DMS53 (cell line): Measurements from ENCODE around the gene AFDN.
"Not testable (repeated sequence)": the region's sequence is repeated elsewhere in the genome, so short reads cannot be mapped to it uniquely, and the experiment has no call there.

Experiments used
- DNase-seq: peaks from one replicate; lab custom pipeline; 2025; lab: John Stamatoyannopoulos, UW

The AFDN gene

DNA sequence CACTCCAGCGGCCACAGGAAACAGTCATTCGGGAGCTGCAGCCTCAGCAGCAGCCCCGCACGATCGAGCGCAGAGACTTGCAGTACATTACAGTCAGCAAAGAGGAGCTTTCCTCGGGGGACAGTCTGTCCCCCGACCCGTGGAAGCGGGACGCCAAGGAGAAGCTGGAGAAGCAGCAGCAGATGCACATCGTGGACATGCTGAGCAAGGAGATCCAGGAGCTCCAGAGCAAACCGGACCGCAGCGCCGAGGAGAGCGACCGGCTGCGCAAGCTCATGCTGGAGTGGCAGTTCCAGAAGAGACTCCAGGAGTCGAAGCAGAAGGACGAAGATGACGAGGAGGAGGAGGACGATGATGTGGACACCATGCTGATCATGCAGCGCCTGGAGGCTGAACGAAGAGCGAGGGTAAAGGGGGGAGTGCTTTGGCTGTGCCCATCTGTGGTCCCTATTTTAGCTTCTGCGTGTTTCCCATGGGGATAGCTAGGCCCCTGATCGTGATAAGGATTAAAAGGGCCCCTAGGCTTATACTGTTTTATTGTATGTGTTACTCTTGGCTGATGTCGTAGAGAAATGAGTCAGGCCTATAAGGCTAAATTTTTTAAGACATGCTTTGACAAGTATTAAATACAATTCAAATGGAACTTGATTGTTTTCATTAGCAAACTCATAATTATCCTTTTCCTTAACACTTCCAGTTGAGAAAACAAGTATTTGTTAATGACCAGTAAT, 125.2 kb downstream of the AFDN start:
- DNase-seq: no peak

DNA sequence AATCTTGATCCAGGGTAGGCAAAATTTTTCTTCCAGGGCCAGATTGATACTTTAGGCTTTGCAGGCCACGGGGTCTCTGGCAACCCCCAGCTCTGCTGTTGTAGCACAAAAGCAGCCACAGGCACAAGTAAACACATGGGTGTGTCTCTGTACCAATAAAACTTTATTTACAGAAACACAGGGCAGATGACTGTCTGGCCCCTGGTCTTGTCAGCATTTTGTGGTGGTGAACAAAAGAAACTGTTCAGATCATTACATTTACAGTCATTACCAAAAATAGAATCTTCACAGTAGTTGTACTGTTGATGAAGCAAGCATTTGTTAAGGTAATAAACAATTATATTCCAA, 125.8 kb downstream of the AFDN start:
- no peak for DNase-seq

DNA sequence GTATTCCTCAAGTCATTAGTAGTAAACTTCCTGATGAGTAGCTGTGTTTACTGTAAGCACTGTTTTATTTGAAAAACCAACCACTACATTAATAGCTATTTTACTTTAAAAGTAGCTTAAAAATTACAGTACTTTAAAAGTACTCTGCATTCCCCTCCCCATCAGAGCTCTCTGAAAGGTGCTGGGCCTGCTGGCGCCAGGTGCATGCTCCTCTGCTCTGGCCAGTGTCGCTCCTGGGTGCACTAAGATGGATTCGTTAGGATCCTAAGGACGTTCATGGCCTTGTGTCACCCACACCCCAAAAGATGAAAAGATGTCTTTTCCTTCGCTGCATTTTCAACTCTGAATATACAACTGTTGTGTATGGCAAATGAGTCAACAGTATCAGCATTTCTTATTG, 126.8 kb downstream of the AFDN start:
- DNase-seq: no peak

DNA sequence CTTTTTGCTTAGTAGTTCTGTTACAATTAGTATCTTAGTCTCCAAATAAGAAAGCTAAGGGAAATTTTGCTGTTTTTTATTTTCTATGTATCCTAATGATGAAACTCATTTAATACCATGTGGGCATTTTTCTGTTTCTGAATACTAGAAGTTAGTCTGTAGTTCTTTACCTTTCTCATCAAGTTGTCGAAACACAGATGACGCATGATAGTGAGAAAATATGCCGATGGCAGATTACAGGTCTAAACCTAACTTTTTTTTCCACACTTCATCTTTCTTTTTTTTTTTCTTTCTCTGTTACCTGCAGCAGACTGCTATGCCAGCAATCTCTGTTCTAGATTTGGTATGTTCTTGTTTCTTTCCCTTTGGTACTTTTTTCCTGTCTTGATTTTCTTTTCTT, 127.4 kb downstream of the AFDN start:
- no peak for DNase-seq

DNA sequence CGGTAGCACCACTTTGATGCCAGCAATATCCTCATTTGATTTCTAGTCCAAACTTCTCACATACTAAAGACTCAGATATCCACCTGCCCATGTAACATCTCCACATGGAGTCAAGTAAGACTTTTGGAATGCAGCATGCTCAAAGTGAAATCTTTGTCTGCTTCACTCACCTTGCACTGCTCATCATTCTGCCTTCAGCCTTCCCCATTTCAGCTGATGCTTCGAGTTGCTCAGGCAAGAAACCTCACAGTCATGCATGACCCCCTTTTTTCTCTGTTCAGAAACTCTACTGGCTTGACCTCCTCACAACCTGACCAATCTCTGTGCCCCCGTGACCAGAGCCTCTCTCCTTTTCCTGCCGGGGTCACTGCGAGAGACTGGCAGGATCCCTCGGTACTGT, 129.8 kb downstream of the AFDN start:
- DNase-seq: no peak

DNA sequence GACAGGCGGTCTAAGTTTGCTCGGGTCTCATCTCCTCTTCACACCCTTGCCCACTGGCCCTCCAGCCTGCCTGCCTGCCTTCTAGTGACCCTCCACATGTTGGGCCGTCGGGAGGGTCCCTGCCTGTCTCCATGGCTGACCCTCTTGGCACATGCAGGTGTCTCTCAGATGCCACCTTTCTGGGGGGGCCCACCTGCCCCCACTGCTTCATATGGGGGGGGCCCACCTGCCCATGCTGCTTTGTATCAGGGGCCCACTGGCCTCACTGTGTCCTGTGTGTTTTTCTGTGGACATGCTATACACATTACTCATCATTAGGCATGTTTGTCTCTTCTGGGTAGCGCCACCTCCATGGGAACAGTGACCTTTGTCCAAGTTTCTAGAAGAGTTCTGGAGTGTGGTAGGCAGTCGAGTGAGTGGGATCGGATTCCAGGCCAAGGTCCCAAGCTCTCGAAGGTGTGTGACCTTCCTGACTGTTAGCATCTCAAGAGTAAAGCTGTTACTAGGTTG, 130.3 kb downstream of the AFDN start:
- DNase-seq: no peak

DNA sequence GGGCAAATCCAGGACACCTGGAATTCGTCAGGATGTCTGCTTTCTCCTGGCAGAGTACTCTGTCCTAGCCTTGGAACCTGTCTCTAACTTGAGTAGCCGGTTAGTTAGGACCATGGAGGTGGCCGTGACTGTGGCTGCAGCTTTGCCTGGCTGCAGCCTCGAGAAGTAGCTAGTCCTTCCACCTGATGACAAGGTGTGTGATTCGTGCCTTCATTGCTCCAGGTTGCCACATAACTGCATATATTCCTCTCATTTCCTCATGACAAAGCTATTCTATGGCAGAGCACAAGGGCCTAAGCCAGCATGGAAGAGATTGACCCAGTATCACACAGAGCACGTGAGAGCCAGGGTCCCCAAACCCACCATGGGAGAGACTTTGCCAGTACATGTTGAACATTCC, 130.9 kb downstream of the AFDN start:
- DNase-seq: no peak

DNA sequence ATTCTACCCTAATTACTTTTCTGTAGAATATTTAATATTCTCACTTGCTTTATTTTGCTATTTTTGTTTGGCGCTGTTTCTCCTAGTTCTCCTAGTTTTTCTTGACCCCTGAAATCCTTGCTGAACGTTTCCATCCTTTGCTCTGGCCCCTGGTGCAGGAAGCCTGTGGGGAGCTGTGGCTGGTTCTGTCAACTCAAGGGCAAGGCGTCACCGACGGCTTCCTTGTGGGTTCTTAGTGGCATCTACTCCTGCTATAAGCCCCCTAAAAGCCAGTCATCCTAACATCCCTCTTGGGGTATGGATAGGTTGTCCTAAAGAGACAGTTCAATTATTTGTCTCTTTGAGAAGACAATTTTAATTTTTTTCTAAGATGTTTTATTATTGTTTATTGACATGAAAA, 133.9 kb downstream of the AFDN start:
- DNase-seq: no peak

DNA sequence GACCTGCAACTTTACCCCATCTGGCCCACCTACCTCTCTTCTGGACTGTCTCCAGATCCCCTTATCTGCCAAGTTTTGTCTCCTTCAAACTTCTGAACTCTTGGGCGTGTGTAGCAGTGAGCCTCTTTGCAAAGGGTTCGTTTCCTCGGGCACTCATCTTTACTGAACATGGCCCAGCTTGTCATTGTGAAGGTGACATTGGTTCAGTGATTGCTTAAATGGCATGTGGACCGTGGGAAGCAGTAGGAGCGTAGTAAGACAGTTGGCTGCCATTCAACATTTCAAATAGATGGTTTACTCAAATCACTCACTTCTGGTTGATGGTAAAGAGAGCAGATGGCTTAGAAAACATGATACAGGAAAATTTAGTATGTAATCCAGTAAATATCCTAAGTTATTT, 136.0 kb downstream of the AFDN start:
- DNase-seq: no peak

DNA sequence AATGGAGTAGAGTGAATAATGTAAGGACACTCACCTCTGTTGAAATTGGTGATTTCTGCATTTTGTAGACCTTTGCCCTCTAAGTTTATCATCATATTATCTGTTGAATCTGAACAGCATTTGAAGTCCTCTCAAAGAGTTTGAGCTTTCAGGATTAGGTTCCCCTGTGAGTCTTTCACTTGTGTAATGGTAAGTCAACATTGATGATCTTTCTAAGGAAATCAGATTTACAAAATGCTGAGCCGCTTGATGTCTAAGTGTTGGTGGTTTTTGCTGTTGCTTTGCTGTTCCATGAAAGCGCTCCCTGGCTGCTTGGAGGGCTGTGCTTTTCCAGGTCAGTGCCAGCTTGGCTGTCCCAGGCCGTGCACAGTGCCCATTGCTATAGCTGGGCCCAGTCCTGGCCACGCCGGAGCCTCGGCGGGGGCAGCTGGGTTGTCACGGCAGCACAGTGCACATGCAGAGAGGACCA, 136.9 kb downstream of the AFDN start:
- no peak for DNase-seq

DNA sequence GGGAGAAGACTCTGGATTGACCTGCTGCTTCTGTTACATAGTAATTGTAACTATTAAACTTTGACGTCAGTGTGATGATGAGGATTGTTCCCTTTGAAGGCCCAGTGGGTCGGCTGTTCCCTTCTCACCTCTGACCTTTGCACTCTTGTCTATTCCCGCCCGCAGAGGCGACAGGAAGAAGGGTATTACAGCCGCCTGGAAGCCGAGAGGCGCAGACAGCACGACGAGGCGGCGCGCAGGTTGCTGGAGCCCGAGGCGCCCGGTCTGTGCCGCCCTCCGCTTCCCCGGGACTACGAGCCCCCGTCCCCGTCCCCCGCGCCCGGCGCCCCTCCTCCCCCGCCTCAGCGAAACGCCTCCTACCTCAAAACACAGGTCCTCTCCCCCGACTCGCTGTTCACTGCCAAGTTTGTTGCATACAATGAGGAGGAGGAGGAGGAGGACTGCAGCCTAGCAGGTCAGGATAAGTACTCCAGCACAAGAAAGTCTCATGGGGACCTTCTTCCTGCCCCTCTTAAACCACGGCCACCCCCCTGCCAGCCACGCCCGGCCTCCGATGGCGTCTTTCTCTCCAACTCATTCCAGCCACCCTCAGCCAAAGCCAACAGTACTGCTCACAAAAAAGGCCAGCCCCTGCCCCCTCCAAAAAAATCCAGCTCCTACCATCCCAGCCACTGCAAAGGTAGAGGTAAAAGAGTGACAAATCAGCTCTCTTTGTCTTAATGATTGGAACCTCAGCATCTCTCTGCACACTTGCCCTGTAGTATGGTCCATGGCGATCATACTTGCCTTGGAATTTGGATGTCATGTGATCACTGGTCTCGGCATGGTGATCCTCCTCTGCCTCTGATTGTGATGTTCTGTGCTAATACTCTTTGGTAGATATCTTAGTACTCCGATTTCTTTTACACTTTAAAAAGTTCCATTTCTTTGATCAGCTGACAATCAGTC, 139.2 kb downstream of the AFDN start:
- DNase-seq: no peak

DNA sequence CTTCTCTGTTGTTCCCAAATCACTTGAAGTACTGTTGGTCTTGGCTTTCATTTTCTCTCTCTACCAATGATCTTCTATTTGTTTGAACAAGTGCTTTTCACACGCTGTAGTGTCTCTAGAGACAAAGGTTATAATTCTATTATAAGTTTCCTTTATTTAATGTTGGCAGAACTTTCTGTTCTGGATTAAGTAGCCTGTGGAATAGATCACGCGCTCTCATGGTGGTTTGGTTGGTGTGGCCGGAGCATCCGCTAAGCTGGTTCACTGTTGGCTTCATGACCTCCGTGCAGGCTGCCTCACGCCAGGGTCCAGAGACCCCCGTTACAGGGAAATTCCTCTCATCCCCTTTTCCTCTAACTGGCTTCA, 139.8 kb downstream of the AFDN start:
- DNase-seq: no peak

DNA sequence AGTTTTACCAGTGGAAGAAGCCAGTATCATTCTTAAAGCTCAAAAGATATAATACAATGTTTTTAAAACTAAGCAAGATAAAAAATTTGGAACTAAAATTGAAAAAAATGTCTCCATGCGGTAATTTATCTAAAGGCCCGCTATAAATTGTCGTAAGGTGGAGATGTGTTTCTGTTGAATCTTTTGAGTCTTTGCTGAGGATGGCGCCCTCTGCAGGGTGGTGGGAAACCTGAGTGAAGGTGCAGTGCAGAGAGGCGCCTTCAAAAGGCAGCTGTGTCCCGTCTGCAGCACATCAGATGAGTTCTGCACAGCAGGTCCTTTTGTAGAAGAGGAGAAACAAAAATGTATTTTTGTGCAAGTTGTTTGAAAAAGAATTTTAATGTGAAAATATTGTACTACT, 141.4 kb downstream of the AFDN start:
- DNase-seq: peak; percentile 50

DNA sequence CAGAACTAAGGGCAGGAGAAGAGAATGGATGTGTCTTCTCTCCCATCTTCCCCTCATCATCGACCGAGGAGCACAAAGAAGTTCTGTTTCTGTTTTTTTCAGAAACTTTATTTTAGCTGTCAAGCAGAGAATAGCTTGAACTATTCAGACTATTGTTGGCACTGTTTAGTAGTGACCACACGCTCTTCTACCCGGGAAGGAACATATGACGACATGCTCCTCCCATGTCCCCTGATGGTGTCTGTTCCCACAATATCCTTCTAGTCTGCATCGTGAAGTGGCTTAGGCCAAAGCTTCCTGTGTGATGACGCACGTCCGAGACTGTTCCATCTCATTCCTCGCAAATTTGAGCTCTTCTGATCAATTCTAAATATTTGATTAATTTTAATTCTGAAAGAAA, 143.5 kb downstream of the AFDN start:
- DNase-seq: no peak

DNA sequence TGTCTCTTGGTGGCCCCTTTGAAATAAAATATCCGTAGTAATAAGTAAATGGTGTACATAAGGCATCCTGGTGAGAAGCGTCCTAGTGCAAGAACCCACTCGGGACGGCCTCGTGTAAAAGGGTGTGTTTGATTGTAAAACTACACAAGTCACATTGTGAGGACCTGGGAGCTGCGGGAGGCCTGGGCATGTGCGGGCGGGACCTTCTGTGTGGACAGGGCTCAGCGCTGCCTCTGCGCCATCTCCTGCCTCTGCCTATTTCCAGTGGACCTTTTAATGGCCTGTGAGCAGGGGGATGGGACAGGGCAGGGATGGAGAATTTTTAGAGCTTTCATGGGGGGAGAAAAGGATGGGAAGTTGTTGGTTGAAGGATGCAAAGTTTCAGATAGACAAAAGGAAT, 145.5 kb downstream of the AFDN start:
- no peak for DNase-seq

DNA sequence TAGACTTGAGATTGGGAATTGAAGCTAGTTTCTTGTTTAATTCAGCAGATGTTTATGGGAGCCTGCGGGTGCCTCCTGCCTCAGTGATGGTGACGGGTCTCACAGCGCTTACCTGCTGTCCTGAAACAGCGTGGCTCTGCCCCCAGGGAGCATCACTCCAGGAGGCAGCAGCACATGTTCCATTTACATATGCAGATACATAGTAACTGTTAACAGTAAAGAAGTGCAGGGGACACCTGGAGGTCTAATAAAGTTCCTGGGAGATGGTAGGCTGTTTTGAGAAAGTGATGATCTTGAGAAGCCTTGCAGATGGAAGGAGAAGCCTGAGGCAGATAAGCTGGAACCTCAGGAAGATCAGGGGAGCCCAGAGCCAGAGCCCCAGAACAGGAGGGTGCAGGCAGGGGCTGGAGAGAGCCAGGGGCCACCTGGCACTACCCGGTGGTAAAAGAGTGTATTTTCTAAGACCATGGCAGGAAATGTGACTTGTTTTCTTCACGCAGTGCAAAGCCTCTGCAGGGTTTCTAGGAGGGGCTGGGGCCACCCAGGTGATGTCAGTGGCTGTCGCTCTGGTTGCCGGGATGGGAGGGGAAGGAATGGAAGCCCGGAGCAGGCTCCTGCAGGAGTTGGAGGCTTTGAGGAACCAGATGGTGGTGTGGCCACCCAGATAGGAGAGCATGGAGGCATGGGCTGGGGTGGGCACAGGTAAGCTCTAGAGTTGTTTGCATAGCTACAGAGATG, 146.6 kb downstream of the AFDN start:
- DNase-seq: no peak

DNA sequence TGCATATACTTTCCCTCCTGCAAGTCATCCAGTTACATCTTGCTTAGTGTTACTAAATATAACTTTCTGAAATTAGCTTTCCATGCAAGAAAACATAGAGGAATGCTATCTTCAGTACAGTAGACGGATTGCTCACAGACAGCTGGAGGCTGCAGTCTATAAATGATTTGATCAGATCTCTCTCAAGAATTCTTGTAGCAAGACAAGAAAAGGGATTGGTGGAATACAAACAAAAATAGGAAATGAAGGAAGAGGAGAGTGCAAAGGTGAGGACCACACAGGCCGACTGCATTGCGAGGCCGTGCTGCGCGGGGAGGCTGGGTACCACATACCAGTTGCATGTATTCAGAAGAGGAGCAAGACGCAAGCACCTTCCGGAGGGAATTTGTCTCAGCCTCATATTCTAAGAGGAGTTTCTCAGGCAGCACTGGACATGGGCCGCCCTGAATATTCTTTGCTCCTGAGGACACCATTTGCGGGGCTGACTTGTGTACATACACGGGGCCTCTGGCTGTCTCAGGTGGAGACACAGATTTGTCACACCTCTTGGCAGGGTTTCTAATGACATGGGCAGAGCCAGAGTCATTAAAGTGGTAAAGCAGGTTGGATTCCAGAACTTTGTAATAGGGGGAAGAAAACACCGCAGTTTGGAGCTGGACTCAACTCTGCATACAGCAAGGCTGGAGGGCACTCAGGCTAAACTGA, 148.1 kb downstream of the AFDN start:
- peak; percentile 5 for DNase-seq

DNA sequence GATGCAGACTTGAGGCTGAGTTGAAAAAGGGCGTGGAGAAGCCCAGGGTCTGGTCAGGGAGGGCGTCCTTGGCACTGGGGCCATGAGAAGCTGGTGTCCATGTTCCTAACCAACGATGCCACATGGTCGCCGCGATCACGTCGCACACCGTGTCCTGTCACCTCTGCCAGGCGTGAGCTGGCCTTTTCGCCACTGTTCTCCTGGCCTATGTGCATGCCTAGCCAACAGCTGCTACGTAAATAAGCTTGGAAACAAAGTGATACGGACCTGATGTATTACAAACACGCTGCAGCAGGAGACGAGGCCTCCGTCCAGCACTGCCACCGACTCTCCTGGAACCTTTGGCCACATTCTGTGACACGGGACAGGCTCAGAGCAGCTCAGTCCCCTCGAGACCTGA, 148.7 kb downstream of the AFDN start:
- DNase-seq: peak; percentile 19

DNA sequence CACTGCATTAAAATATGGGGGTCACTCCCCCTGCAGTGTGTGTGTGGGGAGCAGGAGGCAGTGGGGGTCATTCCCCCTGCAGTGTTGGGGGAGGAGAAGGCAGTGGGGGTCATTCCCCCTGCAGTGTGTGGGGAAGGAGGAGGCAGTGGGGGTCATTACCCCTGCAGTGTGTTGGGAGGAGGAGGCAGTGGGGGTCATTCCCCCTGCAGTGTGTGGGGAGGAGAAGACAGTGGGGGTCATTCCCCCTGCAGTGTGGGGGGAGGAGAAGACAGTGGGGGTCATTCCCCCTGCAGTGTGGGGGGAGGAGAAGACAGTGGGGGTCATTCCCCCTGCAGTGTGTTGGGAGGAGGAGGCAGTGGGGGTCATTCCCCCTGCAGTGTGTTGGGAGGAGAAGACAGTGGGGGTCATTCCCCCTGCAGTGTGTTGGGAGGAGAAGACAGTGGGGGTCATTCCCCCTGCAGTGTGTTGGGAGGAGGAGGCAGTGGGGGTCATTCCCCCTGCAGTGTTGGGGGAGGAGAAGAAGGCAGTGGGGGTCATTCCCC, 149.5 kb downstream of the AFDN start:
- DNase-seq: not testable (repeated sequence)

DNA sequence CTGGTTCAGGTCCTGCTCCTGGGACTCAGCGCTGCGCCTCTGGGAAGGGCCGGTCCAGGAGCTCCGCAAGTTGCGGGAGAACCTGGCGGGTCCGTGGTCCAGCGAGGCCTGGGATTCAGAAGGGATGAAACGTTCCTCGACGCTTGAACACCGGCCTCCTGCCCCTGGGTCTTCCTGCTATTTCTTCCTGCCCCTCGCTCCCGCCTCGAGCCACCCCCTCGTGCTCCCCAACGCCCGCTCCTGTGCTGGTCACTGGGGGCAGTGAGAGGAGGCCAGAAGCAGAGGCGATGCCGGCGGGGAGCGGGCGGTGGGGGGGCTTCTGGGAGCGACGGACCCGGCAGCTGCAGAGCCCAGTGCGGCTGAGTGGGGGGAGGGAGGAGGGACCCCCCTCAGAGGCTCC, 150.0 kb downstream of the AFDN start:
- no peak for DNase-seq

DNA sequence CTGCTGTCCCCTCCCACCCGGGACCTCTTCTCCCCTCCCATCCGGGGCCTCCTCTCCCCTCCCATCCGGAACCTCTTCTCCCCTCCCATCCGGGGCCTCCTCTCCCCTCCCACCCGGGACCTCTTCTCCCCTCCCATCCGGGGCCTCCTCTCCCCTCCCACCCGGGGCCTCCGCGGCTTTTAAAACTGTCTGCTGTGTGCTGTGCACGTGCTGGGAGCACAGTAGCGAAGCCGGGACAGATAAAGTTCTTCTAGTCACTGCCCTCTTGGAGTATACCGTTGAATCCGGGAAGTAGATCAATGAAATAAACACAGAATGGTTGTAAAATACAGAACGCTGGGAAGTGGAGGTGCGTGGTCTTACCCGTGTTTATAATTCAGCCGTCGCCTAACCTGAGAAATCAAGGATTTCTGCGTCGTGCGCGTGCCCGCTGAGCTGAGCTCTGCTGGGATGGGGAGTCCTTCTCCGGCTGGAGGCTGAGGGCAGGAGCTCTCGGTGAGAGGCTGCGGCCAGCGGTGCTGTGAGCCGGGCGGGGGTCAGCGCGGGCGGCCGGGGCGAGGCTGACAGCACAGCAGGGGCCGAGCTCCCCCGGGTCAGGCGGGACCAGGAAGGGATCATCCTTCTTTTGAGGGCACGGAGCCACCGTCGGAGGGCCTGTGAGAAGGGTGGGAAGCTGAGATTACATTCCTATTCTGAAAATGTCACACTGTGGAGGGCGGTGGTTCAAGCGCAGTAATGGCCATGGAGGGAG, 151.2 kb downstream of the AFDN start:
- DNase-seq: no peak
